HCT116 (cell line): ENCODE data around the gene TMEM25. TPM values are rescaled to one million over a fixed set of nuclear protein-coding genes. Genes with fewer than 3 reads are reported as not detected.

ENCODE experiments used
- ATAC-seq: fragments of 200-7000 bp; cut with Tn5 transposase; 2 replicates; pipeline ENCODE4 v1.9.1; 2020; ENCODE audit warnings: mild to moderate bottlenecking, moderate library complexity
- BruUV-seq: library from RNA; stranded (reverse); fragments of 400-500 nt; replicated peaks from 2 replicates; lab custom pipeline; 2021; lab: Mats Ljungman, UMichigan
- CTCF ChIA-PET: fragments of 300-600 bp; sonication (Branson Sonifier 250); formaldehyde crosslinking; loops from one replicate; lab custom pipeline; 2021; ENCODE audit warnings: antibody characterized with exemption; lab: Charles Lee
- POLR2A ChIA-PET: fragments of 300-600, 350-600 bp; sonication (Branson Sonifier 250); formaldehyde crosslinking; loops from one replicate; lab custom pipeline; 2021; ENCODE audit warnings: antibody characterized with exemption; lab: Charles Lee
- RAD21 ChIA-PET, 2 experiments: fragments of 300-600 bp; sonication (Branson Sonifier 250); formaldehyde crosslinking; loops; one replicate each; lab custom pipeline; 2023; ENCODE audit warnings: low total read pairs in 2 of 2; ENCODE audit not compliant: uncharacterized antibody in 2 of 2, unreplicated experiment in 2 of 2, low non-redundant PET in 1 of 2; lab: Charles Lee
- DNase-seq: peaks from one replicate; pipeline ENCODE4 v3.0.0-alpha.2; 2010; ENCODE audit warnings: low read depth, low spot score
- H2AFZ ChIP-seq: fragments of 200-600 bp; shearing (Covaris generic), sonication (generic); 2 replicates; pipeline ENCODE4 v1.6.1; 2017; ENCODE audit warnings: low read depth, mixed run types, mixed read lengths, antibody characterized with exemption, low read length; ENCODE audit not compliant: poor library complexity, severe bottlenecking
- H3K27ac ChIP-seq: 2 replicates; pipeline ENCODE4 v1.5.1; 2012; ENCODE audit warnings: low read depth, low read length
- H3K27me3 ChIP-seq: fragments of 200-600 bp; sonication (generic); 2 replicates; pipeline ENCODE4 v1.6.1; 2016; ENCODE audit warnings: mixed run types, low read length, mixed read lengths; ENCODE audit not compliant: insufficient read depth
- H3K36me3 ChIP-seq, 2 experiments: fragments of 200-500 bp in 1 of 2; fragments of 200-600 bp in 1 of 2; sonication (Bioruptor generic) in 1 of 2; sonication (generic) in 1 of 2; 2 replicates each; pipeline versions ENCODE4 v1.5.1 to v1.6.1; 2014 to 2016; ENCODE audit warnings: low read length in 2 of 2, inconsistent platforms in 1 of 2, mixed read lengths in 1 of 2, mixed run types in 1 of 2; ENCODE audit not compliant: insufficient read depth in 2 of 2, control insufficient read depth in 1 of 2
- H3K4me1 ChIP-seq, 2 experiments: fragments of 200-600 bp in 1 of 2; sonication (generic) in 1 of 2; 2 replicates each; pipeline versions ENCODE4 v1.5.1 to v1.6.1; 2012 to 2017; ENCODE audit warnings: low read length in 2 of 2, inconsistent platforms in 1 of 2, mild to moderate bottlenecking in 1 of 2, mixed read lengths in 1 of 2, mixed run types in 1 of 2, moderate library complexity in 1 of 2; ENCODE audit not compliant: insufficient read depth in 2 of 2, control insufficient read depth in 1 of 2
- H3K4me2 ChIP-seq: fragments of 200-600 bp; sonication (generic); 2 replicates; pipeline ENCODE4 v1.6.1; 2017; ENCODE audit warnings: mixed run types, low read length, mixed read lengths
- H3K4me3 ChIP-seq, 2 experiments: fragments of 200-600 bp in 1 of 2; sonication (generic) in 1 of 2; replicated peaks in 1 of 2; 2 replicates each; pipeline ENCODE4 v1.5.1; 2011 to 2016; ENCODE audit warnings: low read length in 2 of 2, control low read depth in 1 of 2, low read depth in 1 of 2, mild to moderate bottlenecking in 1 of 2, mixed read lengths in 1 of 2, mixed run types in 1 of 2
- H3K79me2 ChIP-seq: fragments of 200-600 bp; sonication (generic); 2 replicates; pipeline ENCODE4 v1.6.1; 2017; ENCODE audit warnings: mild to moderate bottlenecking, mixed run types, low read length, moderate library complexity, mixed read lengths; ENCODE audit not compliant: insufficient read depth
- H3K9ac ChIP-seq: fragments of 200-600 bp; sonication (generic); 2 replicates; pipeline ENCODE4 v1.6.1; 2016; ENCODE audit warnings: low read length, mixed read lengths
- H3K9me2 ChIP-seq: fragments of 200-600 bp; sonication (generic), shearing (Covaris generic); 2 replicates; pipeline ENCODE4 v1.6.1; 2017; ENCODE audit warnings: mixed run types, mild to moderate bottlenecking, moderate library complexity; ENCODE audit not compliant: insufficient read depth
- H3K9me3 ChIP-seq, 2 experiments: fragments of 200-500 bp in 1 of 2; fragments of 200-600 bp in 1 of 2; sonication (Bioruptor generic) in 1 of 2; sonication (generic) in 1 of 2; 2 replicates each; pipeline ENCODE4 v1.6.1; 2014 to 2017; ENCODE audit warnings: low read length in 2 of 2, mixed read lengths in 2 of 2, inconsistent platforms in 1 of 2, low read depth in 1 of 2, mild to moderate bottlenecking in 1 of 2, mixed run types in 1 of 2, moderate library complexity in 1 of 2; ENCODE audit not compliant: control insufficient read depth in 1 of 2, insufficient read depth in 1 of 2
- H4K20me1 ChIP-seq: fragments of 200-600 bp; sonication (generic), shearing (Covaris generic); 2 replicates; pipeline ENCODE4 v1.6.1; 2017; ENCODE audit warnings: mixed run types, mild to moderate bottlenecking, moderate library complexity; ENCODE audit not compliant: insufficient read depth
- CBX3 ChIP-seq: IDR thresholded peaks from 2 replicates; pipeline ENCODE4 v1.6.1; 2012; ENCODE audit warnings: low read depth
- CEBPB ChIP-seq: IDR thresholded peaks from 2 replicates; pipeline ENCODE4 v1.6.1; 2012; ENCODE audit warnings: low read depth
- ELF1 ChIP-seq: IDR thresholded peaks from 2 replicates; pipeline ENCODE4 v1.6.1; 2012; ENCODE audit warnings: low read depth, borderline replicate concordance
- EZH2phosphoT487 ChIP-seq: fragments of 200-600 bp; IDR thresholded peaks from 2 replicates; pipeline ENCODE4 v1.6.1; 2018; ENCODE audit warnings: antibody characterized with exemption, borderline replicate concordance
- MAX ChIP-seq: IDR thresholded peaks from 2 replicates; pipeline ENCODE4 v1.6.1; 2012
- RAD21 ChIP-seq: IDR thresholded peaks from 2 replicates; pipeline ENCODE4 v1.6.1; 2012; ENCODE audit warnings: low read depth, mild to moderate bottlenecking
- SIN3A ChIP-seq: IDR thresholded peaks from 2 replicates; pipeline ENCODE4 v1.6.1; 2012; ENCODE audit warnings: low read depth
- ZFX ChIP-seq: fragments of 450-650 bp; IDR thresholded peaks from 2 replicates; pipeline ENCODE4 v1.6.1; 2017
- intact Hi-C: fragments of 100-400 bp; cut with micrococcal nuclease; formaldehyde crosslinking; loops from 2 replicates; pipeline ENCODE4 v1.10.0; 2022
- total RNA-seq: library from RNA; stranded (reverse); gene quantifications from one replicate; pipeline ENCODE4 v1.2.1, GENCODE V29; 2021; ENCODE audit not compliant: unreplicated experiment
- TF ChIP-seq, protein P1 (sequence below): IDR thresholded peaks from 2 replicates; pipeline ENCODE4 v1.6.1; 2011; ENCODE audit warnings: mild to moderate bottlenecking, low read length, moderate library complexity; ENCODE audit not compliant: insufficient replicate concordance; ENCODE audit errors: extremely low read depth
- TF ChIP-seq, protein P2 (sequence below), 3 experiments: fragments of 200-600 bp in 1 of 3; sonication (generic) in 1 of 3; IDR thresholded peaks in 2 of 3; conservative IDR thresholded peaks in 1 of 3; 2 replicates each; pipeline ENCODE4 v1.5.1; 2012 to 2017; ENCODE audit warnings: low read depth in 2 of 3, low read length in 2 of 3, antibody characterized with exemption in 1 of 3, borderline replicate concordance in 1 of 3, control low read depth in 1 of 3, mild to moderate bottlenecking in 1 of 3, mixed read lengths in 1 of 3, mixed run types in 1 of 3, moderate library complexity in 1 of 3; ENCODE audit not compliant: insufficient read depth in 1 of 3
- TF ChIP-seq, protein P3 (sequence below): IDR thresholded peaks from 2 replicates; pipeline ENCODE4 v1.6.1; 2012; ENCODE audit warnings: low read depth

The TMEM25 gene
- total RNA-seq, 1 experiment from 2014 or later: 27.0 TPM

GRCh38 chr11:118533769-118534729, 3.1 kb downstream of the TMEM25 start:
- no peaks in the 10 kb centered on the region for H3K9me2 ChIP-seq
- ChIA-PET CTCF (no interaction called here), RAD21 (no interaction called here), POLR2A (no interaction called here)
- no peak overlapping the region for H3K4me2 ChIP-seq
- H3K9me3 ChIP-seq: no peaks in the 10 kb centered on the region
- no peaks in the 10 kb centered on the region; a peak in 1 of 4 replicates for H3K36me3 ChIP-seq
- H3K27ac ChIP-seq: no peak overlapping the region
- intact Hi-C loops: no loop called here
- DNase-seq (no peak), ATAC-seq (no peak)
- no peaks in the 10 kb centered on the region for H4K20me1 ChIP-seq
- H2AFZ ChIP-seq: no peak overlapping the region
- H3K9ac ChIP-seq: no peak overlapping the region
- no peak overlapping the region for H3K4me3 ChIP-seq
- BruUV-seq: no TSS peak
- no peaks in the 10 kb centered on the region for H3K27me3 ChIP-seq
- H3K4me1 ChIP-seq: peaks cover 30 to 47% of the 10 kb centered on the region in 2 experiments
- TF ChIP-seq EZH2phosphoT487: no peak
- TF ChIP-seq SIN3A: no peak
- TF ChIP-seq, protein P1, sequence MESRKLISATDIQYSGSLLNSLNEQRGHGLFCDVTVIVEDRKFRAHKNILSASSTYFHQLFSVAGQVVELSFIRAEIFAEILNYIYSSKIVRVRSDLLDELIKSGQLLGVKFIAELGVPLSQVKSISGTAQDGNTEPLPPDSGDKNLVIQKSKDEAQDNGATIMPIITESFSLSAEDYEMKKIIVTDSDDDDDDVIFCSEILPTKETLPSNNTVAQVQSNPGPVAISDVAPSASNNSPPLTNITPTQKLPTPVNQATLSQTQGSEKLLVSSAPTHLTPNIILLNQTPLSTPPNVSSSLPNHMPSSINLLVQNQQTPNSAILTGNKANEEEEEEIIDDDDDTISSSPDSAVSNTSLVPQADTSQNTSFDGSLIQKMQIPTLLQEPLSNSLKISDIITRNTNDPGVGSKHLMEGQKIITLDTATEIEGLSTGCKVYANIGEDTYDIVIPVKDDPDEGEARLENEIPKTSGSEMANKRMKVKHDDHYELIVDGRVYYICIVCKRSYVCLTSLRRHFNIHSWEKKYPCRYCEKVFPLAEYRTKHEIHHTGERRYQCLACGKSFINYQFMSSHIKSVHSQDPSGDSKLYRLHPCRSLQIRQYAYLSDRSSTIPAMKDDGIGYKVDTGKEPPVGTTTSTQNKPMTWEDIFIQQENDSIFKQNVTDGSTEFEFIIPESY: no peak
- TF ChIP-seq ELF1: no peak
- no peak for TF ChIP-seq RAD21
- TF ChIP-seq, protein P2, sequence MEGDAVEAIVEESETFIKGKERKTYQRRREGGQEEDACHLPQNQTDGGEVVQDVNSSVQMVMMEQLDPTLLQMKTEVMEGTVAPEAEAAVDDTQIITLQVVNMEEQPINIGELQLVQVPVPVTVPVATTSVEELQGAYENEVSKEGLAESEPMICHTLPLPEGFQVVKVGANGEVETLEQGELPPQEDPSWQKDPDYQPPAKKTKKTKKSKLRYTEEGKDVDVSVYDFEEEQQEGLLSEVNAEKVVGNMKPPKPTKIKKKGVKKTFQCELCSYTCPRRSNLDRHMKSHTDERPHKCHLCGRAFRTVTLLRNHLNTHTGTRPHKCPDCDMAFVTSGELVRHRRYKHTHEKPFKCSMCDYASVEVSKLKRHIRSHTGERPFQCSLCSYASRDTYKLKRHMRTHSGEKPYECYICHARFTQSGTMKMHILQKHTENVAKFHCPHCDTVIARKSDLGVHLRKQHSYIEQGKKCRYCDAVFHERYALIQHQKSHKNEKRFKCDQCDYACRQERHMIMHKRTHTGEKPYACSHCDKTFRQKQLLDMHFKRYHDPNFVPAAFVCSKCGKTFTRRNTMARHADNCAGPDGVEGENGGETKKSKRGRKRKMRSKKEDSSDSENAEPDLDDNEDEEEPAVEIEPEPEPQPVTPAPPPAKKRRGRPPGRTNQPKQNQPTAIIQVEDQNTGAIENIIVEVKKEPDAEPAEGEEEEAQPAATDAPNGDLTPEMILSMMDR (IDR thresholded peaks at IDR 0.05 in 2 of 3, conservative IDR thresholded peaks at IDR 0.05 in 1 of 3; ENCODE audit: borderline replicate concordance in 1 of 3, insufficient read depth in 1 of 3, low read depth in 2 of 3, low read length in 2 of 3): no peak
- TF ChIP-seq, protein P3, sequence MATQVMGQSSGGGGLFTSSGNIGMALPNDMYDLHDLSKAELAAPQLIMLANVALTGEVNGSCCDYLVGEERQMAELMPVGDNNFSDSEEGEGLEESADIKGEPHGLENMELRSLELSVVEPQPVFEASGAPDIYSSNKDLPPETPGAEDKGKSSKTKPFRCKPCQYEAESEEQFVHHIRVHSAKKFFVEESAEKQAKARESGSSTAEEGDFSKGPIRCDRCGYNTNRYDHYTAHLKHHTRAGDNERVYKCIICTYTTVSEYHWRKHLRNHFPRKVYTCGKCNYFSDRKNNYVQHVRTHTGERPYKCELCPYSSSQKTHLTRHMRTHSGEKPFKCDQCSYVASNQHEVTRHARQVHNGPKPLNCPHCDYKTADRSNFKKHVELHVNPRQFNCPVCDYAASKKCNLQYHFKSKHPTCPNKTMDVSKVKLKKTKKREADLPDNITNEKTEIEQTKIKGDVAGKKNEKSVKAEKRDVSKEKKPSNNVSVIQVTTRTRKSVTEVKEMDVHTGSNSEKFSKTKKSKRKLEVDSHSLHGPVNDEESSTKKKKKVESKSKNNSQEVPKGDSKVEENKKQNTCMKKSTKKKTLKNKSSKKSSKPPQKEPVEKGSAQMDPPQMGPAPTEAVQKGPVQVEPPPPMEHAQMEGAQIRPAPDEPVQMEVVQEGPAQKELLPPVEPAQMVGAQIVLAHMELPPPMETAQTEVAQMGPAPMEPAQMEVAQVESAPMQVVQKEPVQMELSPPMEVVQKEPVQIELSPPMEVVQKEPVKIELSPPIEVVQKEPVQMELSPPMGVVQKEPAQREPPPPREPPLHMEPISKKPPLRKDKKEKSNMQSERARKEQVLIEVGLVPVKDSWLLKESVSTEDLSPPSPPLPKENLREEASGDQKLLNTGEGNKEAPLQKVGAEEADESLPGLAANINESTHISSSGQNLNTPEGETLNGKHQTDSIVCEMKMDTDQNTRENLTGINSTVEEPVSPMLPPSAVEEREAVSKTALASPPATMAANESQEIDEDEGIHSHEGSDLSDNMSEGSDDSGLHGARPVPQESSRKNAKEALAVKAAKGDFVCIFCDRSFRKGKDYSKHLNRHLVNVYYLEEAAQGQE: no peak
- no peak for TF ChIP-seq CEBPB
- TF ChIP-seq CBX3: no peak
- no peak for TF ChIP-seq MAX
- TF ChIP-seq ZFX: no peak
- no peaks in the 10 kb centered on the region for H3K79me2 ChIP-seq
